DOHH2 (cell line): Measurements from ENCODE around the gene TSC22D3.

ENCODE experiments used
- H3F3A ChIP-seq: fragments of 200-600 bp; sonication (generic), shearing (Covaris generic); 2 replicates; pipeline ENCODE4 v1.6.0; 2016; ENCODE audit warnings: antibody characterized with exemption, mild to moderate bottlenecking; ENCODE audit not compliant: control insufficient read depth, insufficient read depth
- H3K27ac ChIP-seq: fragments of 200-600 bp; sonication (generic); 2 replicates; pipeline ENCODE4 v1.5.1; 2014; ENCODE audit warnings: low read depth, mild to moderate bottlenecking, low read length, moderate library complexity
- H3K27me3 ChIP-seq: fragments of 200-600 bp; sonication (generic); 2 replicates; pipeline ENCODE4 v1.6.1; 2014; ENCODE audit warnings: mild to moderate bottlenecking, low read length, mixed read lengths; ENCODE audit not compliant: control insufficient read depth
- H3K36me3 ChIP-seq: fragments of 200-600 bp; sonication (generic); 2 replicates; pipeline ENCODE4 v1.6.1; 2014; ENCODE audit warnings: mild to moderate bottlenecking, low read length, moderate library complexity, mixed read lengths; ENCODE audit not compliant: control insufficient read depth
- H3K4me1 ChIP-seq: fragments of 200-600 bp; sonication (generic); 2 replicates; pipeline ENCODE4 v1.6.1; 2014; ENCODE audit warnings: mild to moderate bottlenecking, low read length, mixed read lengths; ENCODE audit not compliant: control insufficient read depth
- H3K4me2 ChIP-seq: fragments of 200-600 bp; sonication (generic); 2 replicates; pipeline ENCODE4 v1.6.0; 2014; ENCODE audit warnings: mild to moderate bottlenecking, low read length, moderate library complexity
- H3K4me3 ChIP-seq: fragments of 200-600 bp; sonication (generic); 2 replicates; pipeline ENCODE4 v1.5.1; 2014; ENCODE audit warnings: mild to moderate bottlenecking, low read length, mixed read lengths
- H3K79me2 ChIP-seq: fragments of 200-600 bp; sonication (generic); 2 replicates; pipeline ENCODE4 v1.6.1; 2014; ENCODE audit warnings: mild to moderate bottlenecking, low read length, mixed read lengths; ENCODE audit not compliant: control insufficient read depth
- H3K9me2 ChIP-seq: fragments of 200-600 bp; sonication (generic); replicated peaks from 2 replicates; pipeline ENCODE4 v1.6.1; 2014; ENCODE audit warnings: mild to moderate bottlenecking, low read length, mixed read lengths; ENCODE audit not compliant: control insufficient read depth
- H3K9me3 ChIP-seq: fragments of 200-600 bp; sonication (generic); 2 replicates; pipeline ENCODE4 v1.6.1; 2014; ENCODE audit warnings: antibody characterized with exemption, low read length, mixed read lengths; ENCODE audit not compliant: control insufficient read depth, insufficient read depth
- H4K20me1 ChIP-seq: fragments of 200-600 bp; sonication (generic); 2 replicates; pipeline ENCODE4 v1.6.0; 2014; ENCODE audit warnings: low read depth, mild to moderate bottlenecking, antibody characterized with exemption, low read length, moderate library complexity; ENCODE audit not compliant: control insufficient read depth, insufficient read depth
- EZH2phosphoT487 ChIP-seq: fragments of 200-600 bp; sonication (generic); IDR thresholded peaks from 2 replicates; pipeline ENCODE4 v1.6.1; 2017; ENCODE audit warnings: borderline replicate concordance, mild to moderate bottlenecking, antibody characterized with exemption, low read length, moderate library complexity, mixed read lengths
- TF ChIP-seq, protein P1 (sequence below): fragments of 200-600 bp; sonication (generic); IDR thresholded peaks from one replicate; pipeline ENCODE4 v1.5.1; 2014; ENCODE audit warnings: antibody characterized with exemption, mild to moderate bottlenecking, low read depth, low read length; ENCODE audit not compliant: poor library complexity, severe bottlenecking

The TSC22D3 gene

GRCh38 chrX:107712231-107713202, 63.1 kb downstream of the TSC22D3 start:
- H3K9me2 ChIP-seq, result no peaks in the 10 kb centered on the region
- peaks cover 46% of the 10 kb centered on the region for H3K4me1 ChIP-seq
- no peaks in the 10 kb centered on the region for H4K20me1 ChIP-seq
- no peak overlapping the region for H3K4me2 ChIP-seq
- H3K9me3 ChIP-seq, result no peaks in the 10 kb centered on the region
- no peak overlapping the region for H3K27ac ChIP-seq
- H3K27me3 ChIP-seq, result no peaks in the 10 kb centered on the region
- peaks cover 13% of the 10 kb centered on the region for H3K79me2 ChIP-seq
- H3F3A ChIP-seq, result peaks cover 7% of the 10 kb centered on the region; the same call in 1 of the 2 replicates
- H3K36me3 ChIP-seq, result peaks cover 34% of the 10 kb centered on the region
- H3K4me3 ChIP-seq, result no peak overlapping the region
- TF ChIP-seq, protein P1, sequence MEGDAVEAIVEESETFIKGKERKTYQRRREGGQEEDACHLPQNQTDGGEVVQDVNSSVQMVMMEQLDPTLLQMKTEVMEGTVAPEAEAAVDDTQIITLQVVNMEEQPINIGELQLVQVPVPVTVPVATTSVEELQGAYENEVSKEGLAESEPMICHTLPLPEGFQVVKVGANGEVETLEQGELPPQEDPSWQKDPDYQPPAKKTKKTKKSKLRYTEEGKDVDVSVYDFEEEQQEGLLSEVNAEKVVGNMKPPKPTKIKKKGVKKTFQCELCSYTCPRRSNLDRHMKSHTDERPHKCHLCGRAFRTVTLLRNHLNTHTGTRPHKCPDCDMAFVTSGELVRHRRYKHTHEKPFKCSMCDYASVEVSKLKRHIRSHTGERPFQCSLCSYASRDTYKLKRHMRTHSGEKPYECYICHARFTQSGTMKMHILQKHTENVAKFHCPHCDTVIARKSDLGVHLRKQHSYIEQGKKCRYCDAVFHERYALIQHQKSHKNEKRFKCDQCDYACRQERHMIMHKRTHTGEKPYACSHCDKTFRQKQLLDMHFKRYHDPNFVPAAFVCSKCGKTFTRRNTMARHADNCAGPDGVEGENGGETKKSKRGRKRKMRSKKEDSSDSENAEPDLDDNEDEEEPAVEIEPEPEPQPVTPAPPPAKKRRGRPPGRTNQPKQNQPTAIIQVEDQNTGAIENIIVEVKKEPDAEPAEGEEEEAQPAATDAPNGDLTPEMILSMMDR, result no peak
- no peak for TF ChIP-seq EZH2phosphoT487

GRCh38 chrX:107711521-107712181, 63.9 kb downstream of the TSC22D3 start:
- TF ChIP-seq EZH2phosphoT487, result no peak
- TF ChIP-seq, protein P1, result no peak
- H3K27me3 ChIP-seq, result no peaks in the 10 kb centered on the region
- H3K27ac ChIP-seq, result peak overlapping the region; percentile 51
- peaks cover 12% of the 10 kb centered on the region for H3K79me2 ChIP-seq
- no peaks in the 10 kb centered on the region for H3K9me2 ChIP-seq
- H3K9me3 ChIP-seq, result no peaks in the 10 kb centered on the region
- H4K20me1 ChIP-seq, result no peaks in the 10 kb centered on the region
- H3K36me3 ChIP-seq, result peaks cover 34% of the 10 kb centered on the region
- H3K4me2 ChIP-seq, result peak overlapping the region; percentile 69
- H3K4me1 ChIP-seq, result peaks cover 39% of the 10 kb centered on the region
- 0 out of 2 replicates have a peak, but pooled peaks cover 2% of the 10 kb centered on the region for H3F3A ChIP-seq
- peak overlapping the region; percentile 46 for H3K4me3 ChIP-seq

- Histone ChIP-seq H3K36me3 (peaks cover 30% of the 10 kb centered on the region), H3K79me2 (peaks cover 5% of the 10 kb centered on the region), H3K27me3 (no peaks in the 10 kb centered on the region), H4K20me1 (no peaks in the 10 kb centered on the region), H3K4me1 (peaks cover 38% of the 10 kb centered on the region), H3K27ac (peak overlapping the region; percentile 51), H3K9me2 (no peaks in the 10 kb centered on the region), H3K9me3 (no peaks in the 10 kb centered on the region), H3K4me2 (peak overlapping the region; percentile 69), H3F3A (0 out of 2 replicates have a peak, but pooled peaks cover 2% of the 10 kb centered on the region), H3K4me3 (peak overlapping the region; percentile 46)
- TF ChIP-seq EZH2phosphoT487, result no peak
- TF ChIP-seq, protein P1, result no peak
Measured at GRCh38 chrX:107710617-107711391, 64.8 kb downstream of the TSC22D3 start.
